Inflammatory macrophage treated with lipopolysaccharide for 1 hour (primary cell): ENCODE data around the gene SULT6B1.

Experiments used
- DNase-seq, 2 donors: peaks; one replicate each; pipeline ENCODE4 v3.0.0-alpha.2; 2020 to 2022

The SULT6B1 gene

GRCh38 chr2:37146062-37146461 lies 42.4 kb downstream of the SULT6B1 start:
- DNase-seq: no peak

DNA sequence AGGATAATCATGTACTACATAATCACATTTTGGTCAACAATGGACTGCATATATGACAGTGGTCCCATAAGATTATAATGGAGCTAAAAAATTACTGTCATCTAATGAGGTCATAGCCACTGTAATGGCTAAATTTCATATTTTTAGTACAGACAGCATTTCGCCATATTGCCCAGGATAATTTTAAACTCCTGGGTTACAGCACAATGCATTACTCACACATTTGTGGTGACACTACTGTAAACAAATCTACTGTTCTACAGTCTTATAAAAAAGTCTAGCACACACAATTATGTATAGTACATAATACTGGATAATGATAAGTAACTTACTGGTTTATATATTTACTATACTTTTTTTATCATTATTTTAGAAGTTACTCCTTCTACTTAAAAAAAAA lies 44.5 kb downstream of the SULT6B1 start:
- DNase-seq: peak; percentile 27 to 34

- DNase-seq: no peak
Measured at GRCh38 chr2:37142546-37142945, 45.9 kb downstream of the SULT6B1 start.

DNA sequence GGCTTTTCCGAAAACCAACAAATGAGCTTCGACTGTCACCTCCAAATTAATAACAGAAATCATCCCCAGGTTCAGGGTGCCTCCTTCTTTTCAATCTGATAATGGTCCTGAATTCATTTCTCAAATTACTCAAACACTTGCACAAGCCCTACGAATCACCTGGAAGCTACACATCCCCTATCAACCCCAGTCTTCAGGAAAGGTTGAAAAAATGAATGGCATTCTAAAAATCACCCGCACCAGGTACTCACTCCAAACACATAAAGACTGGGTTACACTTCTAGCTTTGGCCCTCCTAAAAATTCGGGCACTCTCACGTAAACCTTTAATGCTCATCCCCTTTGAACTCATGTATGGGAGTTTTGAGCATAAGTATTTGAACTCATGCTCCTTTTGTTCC lies 55.6 kb downstream of the SULT6B1 start:
- no peak for DNase-seq

DNA sequence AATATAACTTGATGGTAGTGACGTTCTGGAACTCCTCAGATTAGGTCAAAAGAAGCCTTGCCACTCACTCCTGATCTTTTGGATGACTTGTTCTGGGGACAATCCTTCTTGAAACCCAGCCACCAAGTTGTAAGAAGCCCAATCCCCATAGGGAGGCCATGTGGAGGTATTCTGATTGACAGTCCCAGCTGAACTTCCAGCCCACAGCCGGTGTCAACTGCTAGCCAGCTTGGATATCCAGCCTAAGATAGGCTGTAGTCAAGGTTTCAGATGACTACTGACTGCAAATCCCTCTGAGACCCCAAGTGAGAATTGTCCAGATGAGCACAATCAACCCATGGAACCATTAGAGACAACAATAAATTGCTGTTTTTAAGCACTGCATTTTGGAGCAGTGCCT lies 63.1 kb downstream of the SULT6B1 start:
- no peak for DNase-seq

DNA sequence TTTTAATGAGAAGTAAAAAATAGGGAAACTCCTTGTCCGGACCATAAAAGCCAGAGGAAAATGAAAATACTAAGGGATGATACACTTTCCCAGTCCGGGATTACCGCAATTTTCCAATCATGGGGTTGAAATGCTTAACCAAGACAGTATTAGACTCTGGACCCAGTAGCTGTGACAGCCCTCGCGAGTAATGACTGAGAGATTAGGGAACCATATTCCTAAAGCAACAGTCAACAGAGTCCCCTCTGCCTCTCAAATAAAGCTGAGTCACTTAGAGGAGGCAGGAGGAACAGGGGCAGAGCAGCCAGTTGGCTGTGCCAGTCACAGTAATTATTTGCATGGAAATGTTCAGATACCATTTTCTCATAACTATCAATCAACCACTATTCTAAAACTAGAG lies 69.3 kb downstream of the SULT6B1 start:
- peak in 1 of 2 donors; percentile 25 for DNase-seq
